ENCODE data around the gene DLX5. TPM values are rescaled to one million over a fixed set of nuclear protein-coding genes. Genes with fewer than 3 reads are reported as not detected.

The DLX5 gene
- total RNA-seq, 1 donor from 2014 or later, result 0.22 TPM

- intact Hi-C loops (cut with DNase I), result no loop called here
Measured at GRCh38 chr7:97006816-97007582, 17.6 kb downstream of the DLX5 start.

GRCh38 chr7:97006055-97006815, 18.4 kb downstream of the DLX5 start:
- DNase-seq (ENCODE audit: low spot score), result no peak
- intact Hi-C loops (cut with DNase I), result no loop called here

More at GRCh38 chr7:97006816-97007582, 17.6 kb downstream of the DLX5 start:
- no peak for DNase-seq (ENCODE audit: low spot score)

GRCh38 chr7:97005183-97006054, 19.2 kb downstream of the DLX5 start, which contains the start of gene DLX6:
Gene DLX6 (plus strand): TSS chr7:97005553. CDS start chr7:97005978, 425 bp downstream.
- no peak for DNase-seq (ENCODE audit: low spot score)
- intact Hi-C loops (cut with DNase I), result no loop called here

GRCh38 chr7:97004247-97005182, 20.1 kb downstream of the DLX5 start:
- intact Hi-C loops (cut with DNase I), result no loop called here

GRCh38 chr7:97003262-97004246, 21.1 kb downstream of the DLX5 start:
- intact Hi-C loops (cut with DNase I), result no loop called here
- DNase-seq (ENCODE audit: low spot score), result no peak

More at GRCh38 chr7:97004247-97005182, 20.1 kb downstream of the DLX5 start:
- DNase-seq (ENCODE audit: low spot score), result no peak

- no peak for DNase-seq (ENCODE audit: low spot score)
- intact Hi-C loops (cut with DNase I), result no loop called here
Measured at GRCh38 chr7:97002555-97003261, 21.9 kb downstream of the DLX5 start.

GRCh38 chr7:97001656-97002554, 22.7 kb downstream of the DLX5 start:
- no peak for DNase-seq (ENCODE audit: low spot score)
- intact Hi-C loops (cut with DNase I), result no loop called here

GRCh38 chr7:97001221-97001620, 23.4 kb downstream of the DLX5 start:
- DNase-seq (ENCODE audit: low spot score), result no peak
- intact Hi-C loops (cut with DNase I), result no loop called here

- intact Hi-C loops (cut with DNase I), result no loop called here
- no peak for DNase-seq (ENCODE audit: low spot score)
Measured at GRCh38 chr7:96998744-96999143, 25.9 kb downstream of the DLX5 start.

GRCh38 chr7:96998333-96998732, 26.3 kb downstream of the DLX5 start:
- intact Hi-C loops (cut with DNase I), result no loop called here
- DNase-seq (ENCODE audit: low spot score), result no peak

- intact Hi-C loops (cut with DNase I), result no loop called here
- no peak for DNase-seq (ENCODE audit: low spot score)
Measured at GRCh38 chr7:96997512-96998032, 27.1 kb downstream of the DLX5 start.

- DNase-seq (ENCODE audit: low spot score), result no peak
- intact Hi-C loops (cut with DNase I), result no loop called here
Measured at GRCh38 chr7:96996958-96997511, 27.6 kb downstream of the DLX5 start.

- intact Hi-C loops (cut with DNase I), result no loop called here
Measured at GRCh38 chr7:96996111-96996957, 28.3 kb downstream of the DLX5 start.

GRCh38 chr7:96995406-96996110, 29.1 kb downstream of the DLX5 start:
- DNase-seq (ENCODE audit: low spot score), result no peak
- intact Hi-C loops (cut with DNase I), result no loop called here

More at GRCh38 chr7:96996111-96996957, 28.3 kb downstream of the DLX5 start:
- DNase-seq (ENCODE audit: low spot score), result no peak

Data from cardiac septum (tissue), 1 donor.